Tibial nerve (tissue), 4 donors: ENCODE measurements around the gene MINDY3. TPM values are rescaled to one million over a fixed set of nuclear protein-coding genes. Genes with fewer than 3 reads are reported as not detected.
"Not testable (repeated sequence)": the region's sequence is repeated elsewhere in the genome, so short reads cannot be mapped to it uniquely, and the experiment has no call there.

Experiments used
- DNase-seq, 2 donors: peaks; one replicate each; pipeline ENCODE4 v3.0.0-alpha.2; 2019; ENCODE audit warnings: low spot score in 2 of 2
- H3K27ac ChIP-seq, 4 donors: fragments of 200-600 bp; sonication (generic) in 3 of 4; one replicate each; pipeline ENCODE4 v1.5.1; 2017 to 2019; ENCODE audit warnings: mild to moderate bottlenecking in 1 of 4
- H3K27me3 ChIP-seq, 2 donors: fragments of 200-600 bp; sonication (generic) in 1 of 2; one replicate each; pipeline versions ENCODE4 v1.5.1 to v1.6.0; 2017 to 2019
- H3K36me3 ChIP-seq, 3 donors: fragments of 200-600 bp; sonication (generic); one replicate each; pipeline ENCODE4 v1.5.1; 2018 to 2019
- H3K4me1 ChIP-seq, 4 donors: fragments of 200-600 bp; sonication (generic) in 3 of 4; one replicate each; pipeline ENCODE4 v1.5.1; 2017 to 2019
- H3K4me3 ChIP-seq, 4 donors: fragments of 200-600 bp; sonication (generic) in 3 of 4; one replicate each; pipeline ENCODE4 v1.5.1; 2017 to 2019; ENCODE audit warnings: mild to moderate bottlenecking in 1 of 4, moderate library complexity in 1 of 4
- H3K9me3 ChIP-seq, 4 donors: fragments of 200-600 bp; sonication (generic) in 3 of 4; one replicate each; pipeline ENCODE4 v1.5.1; 2017 to 2019
- EP300 ChIP-seq, 2 donors: sonication (generic); formaldehyde crosslinking; IDR thresholded peaks; one replicate each; pipeline ENCODE4 v1.6.1; 2017; ENCODE audit warnings: antibody characterized with exemption in 2 of 2, mild to moderate bottlenecking in 1 of 2
- POLR2A ChIP-seq, 2 donors: fragments of 450-650 bp; IDR thresholded peaks; one replicate each; pipeline ENCODE4 v1.6.1; 2017; ENCODE audit warnings: antibody characterized with exemption in 2 of 2, mild to moderate bottlenecking in 2 of 2, moderate library complexity in 2 of 2
- WGBS, 2 donors: methylation state at CpG; one replicate each; pipeline ENCODE4 v1.1.5; 2018; 5-methylcytosine and 5-hydroxymethylcytosine counted together
- total RNA-seq, 4 donors: library from RNA; depleted of rRNA; stranded (reverse); fragments of >200 nt; gene quantifications; one replicate each; pipeline ENCODE4 v1.1.0, GENCODE V29; 2016
- TF ChIP-seq, protein P1 (sequence below), 5 experiments: fragments of 200-600 bp in 3 of 5; fragments of 450-650 bp in 2 of 5; sonication (generic) in 3 of 5; IDR thresholded peaks; one replicate each; pipeline ENCODE4 v1.5.1; 2016 to 2019; ENCODE audit warnings: antibody characterized with exemption in 5 of 5, mild to moderate bottlenecking in 3 of 5, moderate library complexity in 2 of 5

The MINDY3 gene
- total RNA-seq, 4 donors from 2014 or later, result 25.3 to 33.2 (median 28.2) TPM

DNA sequence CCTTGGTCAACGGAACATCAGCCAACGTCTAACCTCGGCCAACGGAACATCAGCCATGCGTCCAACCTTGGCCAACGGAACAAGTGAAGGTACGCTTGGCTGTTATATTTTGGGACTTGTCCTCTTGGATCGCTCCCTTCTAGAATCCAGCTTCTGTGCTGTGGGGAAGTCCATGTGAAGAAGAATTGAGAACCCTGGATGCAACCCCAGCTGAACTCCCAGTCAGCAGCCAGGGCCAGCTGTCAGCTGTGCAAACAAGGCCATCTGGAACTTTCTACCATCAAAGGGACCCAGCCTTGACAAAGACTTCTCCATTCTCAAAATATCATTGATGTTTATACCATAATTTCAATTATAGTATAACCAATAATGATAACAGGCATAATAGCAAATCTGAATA, 97.3 kb downstream of the MINDY3 start:
- Histone ChIP-seq H3K9me3 (no peaks in the 10 kb centered on the region), H3K36me3 (no peaks in the 10 kb centered on the region), H3K27ac (no peak overlapping the region), H3K4me3 (no peak overlapping the region), H3K27me3 (no peaks in the 10 kb centered on the region), H3K4me1 (no peaks in the 10 kb centered on the region)
- 83 to 96% methylated on average over 8 of the region's 8 CpGs for WGBS, 2 donors
- no peak for DNase-seq
- TF ChIP-seq EP300 (IDR thresholded peaks at IDR 0.05) (no peak), POLR2A (IDR thresholded peaks at IDR 0.05) (no peak)
- TF ChIP-seq, protein P1, sequence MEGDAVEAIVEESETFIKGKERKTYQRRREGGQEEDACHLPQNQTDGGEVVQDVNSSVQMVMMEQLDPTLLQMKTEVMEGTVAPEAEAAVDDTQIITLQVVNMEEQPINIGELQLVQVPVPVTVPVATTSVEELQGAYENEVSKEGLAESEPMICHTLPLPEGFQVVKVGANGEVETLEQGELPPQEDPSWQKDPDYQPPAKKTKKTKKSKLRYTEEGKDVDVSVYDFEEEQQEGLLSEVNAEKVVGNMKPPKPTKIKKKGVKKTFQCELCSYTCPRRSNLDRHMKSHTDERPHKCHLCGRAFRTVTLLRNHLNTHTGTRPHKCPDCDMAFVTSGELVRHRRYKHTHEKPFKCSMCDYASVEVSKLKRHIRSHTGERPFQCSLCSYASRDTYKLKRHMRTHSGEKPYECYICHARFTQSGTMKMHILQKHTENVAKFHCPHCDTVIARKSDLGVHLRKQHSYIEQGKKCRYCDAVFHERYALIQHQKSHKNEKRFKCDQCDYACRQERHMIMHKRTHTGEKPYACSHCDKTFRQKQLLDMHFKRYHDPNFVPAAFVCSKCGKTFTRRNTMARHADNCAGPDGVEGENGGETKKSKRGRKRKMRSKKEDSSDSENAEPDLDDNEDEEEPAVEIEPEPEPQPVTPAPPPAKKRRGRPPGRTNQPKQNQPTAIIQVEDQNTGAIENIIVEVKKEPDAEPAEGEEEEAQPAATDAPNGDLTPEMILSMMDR (IDR thresholded peaks at IDR 0.05), result no peak

- not testable (repeated sequence) for H3K4me1 ChIP-seq, H3K36me3 ChIP-seq, DNase-seq, H3K27ac ChIP-seq, H3K9me3 ChIP-seq, H3K4me3 ChIP-seq, H3K27me3 ChIP-seq
- WGBS, 2 donors, result 93 to 96% methylated on average over 6 of the region's 6 CpGs
These were observed 98.1 kb downstream of the MINDY3 start for GRCh38 chr10:15762239-15762638.

GRCh38 chr10:15761224-15761623, 99.1 kb downstream of the MINDY3 start:
- 85 to 91% methylated on average over 4 of the region's 4 CpGs for WGBS, 2 donors
- H3K4me3 ChIP-seq, H3K27me3 ChIP-seq, DNase-seq, H3K4me1 ChIP-seq, H3K36me3 ChIP-seq, H3K9me3 ChIP-seq, H3K27ac ChIP-seq: not testable (repeated sequence)

- Histone ChIP-seq H3K9me3 (no peaks in the 10 kb centered on the region), H3K4me3 (no peak overlapping the region), H3K27me3 (no peaks in the 10 kb centered on the region), H3K36me3 (no peaks in the 10 kb centered on the region), H3K27ac (no peak overlapping the region), H3K4me1 (no peaks in the 10 kb centered on the region)
- TF ChIP-seq EP300 (IDR thresholded peaks at IDR 0.05) (no peak), POLR2A (IDR thresholded peaks at IDR 0.05) (no peak)
- TF ChIP-seq, protein P1 (IDR thresholded peaks at IDR 0.05), result no peak
- no peak for DNase-seq
- WGBS, 2 donors, result 92 to 95% methylated on average over 2 of the region's 2 CpGs
These were observed 99.6 kb downstream of the MINDY3 start for GRCh38 chr10:15760681-15761080.

- Histone ChIP-seq H3K4me3 (no peak overlapping the region), H3K9me3 (no peaks in the 10 kb centered on the region), H3K4me1 (no peaks in the 10 kb centered on the region), H3K27me3 (no peaks in the 10 kb centered on the region), H3K27ac (no peak overlapping the region), H3K36me3 (no peaks in the 10 kb centered on the region)
- TF ChIP-seq EP300 (IDR thresholded peaks at IDR 0.05) (no peak), POLR2A (IDR thresholded peaks at IDR 0.05) (no peak)
- TF ChIP-seq, protein P1 (IDR thresholded peaks at IDR 0.05), result no peak
- no peak for DNase-seq
These were observed 101.0 kb downstream of the MINDY3 start for GRCh38 chr10:15759265-15759664.

- TF ChIP-seq POLR2A (IDR thresholded peaks at IDR 0.05), result no peak
- TF ChIP-seq, protein P1 (IDR thresholded peaks at IDR 0.05), result no peak
- no peak for TF ChIP-seq EP300 (IDR thresholded peaks at IDR 0.05)
- no peaks in the 10 kb centered on the region for H3K4me1 ChIP-seq
- H3K9me3 ChIP-seq, result no peaks in the 10 kb centered on the region
- H3K4me3 ChIP-seq, result no peak overlapping the region
- WGBS, 2 donors, result 82 to 89% methylated on average over 5 of the region's 5 CpGs
- H3K36me3 ChIP-seq, result no peaks in the 10 kb centered on the region
- DNase-seq, result no peak
- no peaks in the 10 kb centered on the region for H3K27me3 ChIP-seq
- H3K27ac ChIP-seq, result no peak overlapping the region
These were observed 101.7 kb downstream of the MINDY3 start for GRCh38 chr10:15758618-15759017.
